BLaER1 (cell line): ENCODE data around the gene DGKB.

Experiments
- H3K27ac ChIP-seq: shearing (Covaris generic); formaldehyde crosslinking; 2 replicates; pipeline ENCODE4 v1.8.1; 2022
- H3K27me3 ChIP-seq: shearing (Covaris generic); formaldehyde crosslinking; 2 replicates; pipeline ENCODE4 v1.8.1; 2022
- H3K36me3 ChIP-seq: shearing (Covaris generic); formaldehyde crosslinking; 2 replicates; pipeline ENCODE4 v1.8.1; 2022
- H3K4me1 ChIP-seq: shearing (Covaris generic); formaldehyde crosslinking; 2 replicates; pipeline ENCODE4 v1.8.1; 2022
- H3K4me2 ChIP-seq: shearing (Covaris generic); formaldehyde crosslinking; 2 replicates; pipeline ENCODE4 v1.8.1; 2022
- H3K4me3 ChIP-seq: shearing (Covaris generic); formaldehyde crosslinking; 2 replicates; pipeline ENCODE4 v1.8.1; 2022
- H3K9ac ChIP-seq: shearing (Covaris generic); formaldehyde crosslinking; 2 replicates; pipeline ENCODE4 v1.8.1; 2022
- H3K9me3 ChIP-seq: shearing (Covaris generic); formaldehyde crosslinking; 2 replicates; pipeline ENCODE4 v1.8.1; 2022
- H4K20me1 ChIP-seq: shearing (Covaris generic); formaldehyde crosslinking; 2 replicates; pipeline ENCODE4 v1.8.1; 2022
- Cebpa-rat ChIP-seq: shearing (Covaris generic); IDR thresholded peaks from 2 replicates; pipeline ENCODE4 v1.8.1; 2022

Gene DGKB

DNA sequence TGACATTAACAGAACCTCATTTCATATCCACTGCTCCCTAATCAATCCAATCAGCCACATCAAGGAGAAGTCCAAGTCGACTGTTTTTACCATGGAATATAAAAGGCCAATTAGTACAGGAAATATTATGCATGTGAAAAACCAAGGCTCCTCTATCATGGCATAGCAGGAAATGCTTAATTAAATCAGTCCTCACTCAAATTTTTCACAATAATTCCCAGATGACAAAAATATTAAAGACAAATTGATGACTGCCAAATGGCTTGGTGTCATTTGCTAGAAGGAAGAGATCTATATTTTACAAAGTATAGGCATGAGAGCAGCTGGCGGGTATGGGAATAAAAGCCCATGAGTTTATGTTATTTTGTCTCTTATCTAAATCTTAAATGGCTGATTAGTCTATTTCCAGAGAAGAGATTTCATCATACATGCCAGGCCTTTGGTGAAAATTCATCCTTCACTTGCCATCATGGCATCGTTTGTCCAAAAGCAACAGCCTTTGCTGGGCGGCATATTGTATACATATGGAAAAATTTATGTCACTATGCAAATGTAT is 219.6 kb downstream of the DGKB start:
- Histone ChIP-seq H3K9me3 (no peaks in the 10 kb centered on the region), H3K4me3 (no peak overlapping the region), H3K4me1 (no peaks in the 10 kb centered on the region), H3K27me3 (no peaks in the 10 kb centered on the region), H3K36me3 (no peaks in the 10 kb centered on the region), H3K27ac (no peak overlapping the region), H3K4me2 (no peak overlapping the region), H4K20me1 (no peaks in the 10 kb centered on the region), H3K9ac (no peak overlapping the region)
- TF ChIP-seq Cebpa-rat: no peak

DNA sequence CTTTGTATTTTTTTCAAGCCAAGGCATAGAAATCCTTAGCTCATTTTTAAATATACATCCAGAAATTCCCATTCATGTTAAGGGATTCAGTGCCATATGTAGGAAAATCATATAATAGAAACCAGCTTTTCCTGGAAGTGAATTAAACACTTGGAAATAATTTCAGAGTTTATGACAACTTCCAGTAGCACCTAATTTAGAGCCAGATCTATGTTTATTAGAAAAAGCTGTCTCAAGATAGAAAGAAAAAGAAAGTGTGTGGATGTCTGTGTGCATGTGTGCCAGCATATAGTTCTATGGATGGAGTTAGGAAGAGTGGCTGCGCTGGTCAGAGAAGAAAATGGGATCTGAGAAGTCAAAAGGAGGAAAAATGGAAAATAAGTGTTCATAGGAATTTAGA is 225.7 kb downstream of the DGKB start:
- Histone ChIP-seq H3K9me3 (no peaks in the 10 kb centered on the region), H3K4me3 (no peak overlapping the region), H3K9ac (no peak overlapping the region), H3K27ac (no peak overlapping the region), H3K4me1 (no peaks in the 10 kb centered on the region), H3K4me2 (no peak overlapping the region), H3K36me3 (no peaks in the 10 kb centered on the region), H3K27me3 (no peaks in the 10 kb centered on the region), H4K20me1 (no peaks in the 10 kb centered on the region)
- TF ChIP-seq Cebpa-rat: no peak

DNA sequence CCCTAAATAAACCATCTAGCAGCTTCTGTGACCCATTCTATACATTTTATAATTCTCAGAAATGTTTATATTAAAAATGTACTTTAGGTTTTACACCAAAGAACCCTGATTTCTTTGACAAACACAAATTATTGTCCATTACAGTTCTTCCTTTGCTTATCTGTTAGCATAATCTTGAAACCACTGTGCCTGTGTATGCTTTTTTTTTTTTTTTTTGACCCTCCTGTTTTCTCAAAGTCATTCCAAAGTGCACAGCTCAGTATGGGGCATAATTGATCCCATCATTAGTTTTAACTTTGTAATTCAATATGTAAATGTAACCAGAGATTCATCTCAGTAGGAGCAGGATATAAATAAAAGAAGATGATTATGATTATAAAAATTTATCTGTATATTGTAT is 229.3 kb downstream of the DGKB start:
- Histone ChIP-seq H3K9me3 (no peaks in the 10 kb centered on the region), H3K27ac (no peak overlapping the region), H3K9ac (no peak overlapping the region), H3K36me3 (no peaks in the 10 kb centered on the region), H4K20me1 (no peaks in the 10 kb centered on the region), H3K4me2 (no peak overlapping the region), H3K4me1 (no peaks in the 10 kb centered on the region), H3K27me3 (no peaks in the 10 kb centered on the region), H3K4me3 (no peak overlapping the region)
- TF ChIP-seq Cebpa-rat: no peak

DNA sequence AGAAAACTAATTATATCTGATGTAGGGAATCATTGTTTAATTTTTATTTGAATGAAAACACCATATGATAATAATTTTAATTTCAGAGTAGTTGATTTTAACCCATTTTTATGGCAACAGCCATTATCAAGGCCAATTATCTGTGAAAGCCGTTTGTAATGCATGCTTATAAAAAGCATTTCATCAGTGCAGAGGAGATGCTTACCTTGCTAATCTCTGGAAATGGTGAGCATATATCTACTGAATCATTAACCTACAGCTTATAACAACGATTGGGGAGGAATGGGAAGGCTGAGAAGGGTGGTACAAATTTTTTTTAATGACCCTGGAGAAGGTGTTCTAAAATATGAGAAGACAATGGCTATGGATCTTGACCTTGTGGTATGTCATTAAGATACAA is 235.6 kb downstream of the DGKB start:
- TF ChIP-seq Cebpa-rat: no peak
- H4K20me1 ChIP-seq: no peaks in the 10 kb centered on the region
- H3K9ac ChIP-seq: no peak overlapping the region
- no peaks in the 10 kb centered on the region for H3K9me3 ChIP-seq
- no peak overlapping the region for H3K4me2 ChIP-seq
- no peaks in the 10 kb centered on the region for H3K27me3 ChIP-seq
- H3K36me3 ChIP-seq: no peaks in the 10 kb centered on the region
- no peak overlapping the region for H3K27ac ChIP-seq
- H3K4me1 ChIP-seq: no peaks in the 10 kb centered on the region
- H3K4me3 ChIP-seq: no peak overlapping the region

DNA sequence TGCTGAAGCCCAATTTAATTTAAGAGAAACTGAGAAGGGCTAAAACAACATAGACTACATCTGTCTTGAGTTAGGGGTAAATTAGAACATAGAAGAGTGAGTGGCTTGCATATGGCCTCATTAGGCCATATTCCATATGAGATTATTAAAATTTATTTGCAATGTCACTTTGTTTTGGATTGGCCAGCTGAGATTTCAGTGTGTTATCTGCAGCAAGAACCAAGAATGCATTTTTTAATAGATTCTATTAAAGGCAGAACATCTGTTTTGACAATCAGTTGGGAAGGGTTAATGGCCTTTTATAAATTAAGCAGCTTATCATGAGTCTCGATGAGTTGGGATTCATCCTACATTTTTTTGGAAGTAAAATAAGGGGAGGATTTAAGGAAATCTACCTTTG is 236.2 kb downstream of the DGKB start:
- no peaks in the 10 kb centered on the region for H4K20me1 ChIP-seq
- no peak overlapping the region for H3K27ac ChIP-seq
- no peak for TF ChIP-seq Cebpa-rat
- no peaks in the 10 kb centered on the region for H3K4me1 ChIP-seq
- no peak overlapping the region for H3K9ac ChIP-seq
- H3K4me3 ChIP-seq: no peak overlapping the region
- H3K4me2 ChIP-seq: no peak overlapping the region
- H3K27me3 ChIP-seq: no peaks in the 10 kb centered on the region
- no peaks in the 10 kb centered on the region for H3K9me3 ChIP-seq
- H3K36me3 ChIP-seq: no peaks in the 10 kb centered on the region

DNA sequence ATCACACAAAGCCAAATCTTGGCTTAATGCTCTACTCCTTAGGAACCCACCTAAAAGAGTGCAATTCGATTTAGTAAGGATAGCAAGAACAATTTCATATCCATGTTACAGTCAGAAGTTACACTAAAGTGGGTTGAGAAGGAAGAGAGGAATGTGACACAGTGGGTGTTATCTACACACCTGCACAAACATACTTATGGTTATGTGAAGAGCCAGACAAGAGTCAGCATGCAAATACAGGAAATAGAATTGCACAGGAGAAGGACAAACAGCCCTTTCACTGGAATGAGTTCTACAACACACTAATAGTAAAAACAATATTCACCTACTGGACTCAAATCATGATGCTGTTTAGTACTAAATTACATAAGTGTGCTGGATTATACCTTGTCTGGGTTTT is 262.8 kb downstream of the DGKB start:
- Histone ChIP-seq H3K4me3 (no peak overlapping the region), H3K9ac (no peak overlapping the region), H3K4me2 (no peak overlapping the region), H3K9me3 (peaks cover 9% of the 10 kb centered on the region), H3K27me3 (no peaks in the 10 kb centered on the region), H3K36me3 (no peaks in the 10 kb centered on the region), H3K4me1 (no peaks in the 10 kb centered on the region), H4K20me1 (no peaks in the 10 kb centered on the region), H3K27ac (no peak overlapping the region)
- TF ChIP-seq Cebpa-rat: no peak

DNA sequence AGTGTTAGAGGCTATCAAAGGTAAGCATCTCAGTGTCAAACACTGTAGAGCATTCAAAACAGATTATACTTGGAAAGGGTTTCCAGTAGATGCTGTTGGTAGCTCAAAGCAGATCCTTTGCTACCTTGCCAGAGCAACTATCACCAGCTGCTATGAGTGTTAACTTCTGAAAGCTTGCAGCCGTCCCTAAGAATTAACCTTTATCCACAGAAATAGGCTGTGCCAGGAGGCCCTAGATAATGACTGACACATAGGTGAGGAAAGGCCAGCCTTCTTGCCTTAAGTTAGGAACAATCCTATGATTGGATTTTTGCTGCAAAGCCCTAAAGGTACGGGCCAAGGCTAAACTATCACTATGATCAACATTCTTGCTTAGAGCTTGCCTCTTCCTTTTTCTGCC is 263.2 kb downstream of the DGKB start:
- Histone ChIP-seq H3K4me2 (no peak overlapping the region), H3K27me3 (no peaks in the 10 kb centered on the region), H3K4me1 (no peaks in the 10 kb centered on the region), H3K9ac (no peak overlapping the region), H3K4me3 (no peak overlapping the region), H3K9me3 (peaks cover 7% of the 10 kb centered on the region), H4K20me1 (no peaks in the 10 kb centered on the region), H3K27ac (no peak overlapping the region), H3K36me3 (no peaks in the 10 kb centered on the region)
- TF ChIP-seq Cebpa-rat: no peak

DNA sequence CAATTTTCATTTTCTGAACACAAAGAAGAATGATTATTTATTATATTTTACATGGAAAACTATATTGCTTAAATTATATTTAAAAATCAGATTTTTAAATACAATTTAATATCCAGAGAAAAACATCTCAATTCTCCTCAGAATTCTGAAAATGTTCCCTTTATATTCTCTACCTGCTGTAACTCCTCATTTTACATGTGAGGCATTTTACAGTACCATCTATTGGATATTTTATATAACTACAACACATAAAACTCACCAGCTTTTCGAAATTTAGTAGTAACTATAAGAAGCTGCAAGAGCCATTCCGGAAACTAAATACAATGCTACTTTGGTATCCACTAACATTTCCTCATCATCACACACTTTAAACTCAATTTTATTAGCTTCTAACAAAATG is 264.6 kb downstream of the DGKB start:
- no peak overlapping the region for H3K9ac ChIP-seq
- H3K9me3 ChIP-seq: no peaks in the 10 kb centered on the region
- H3K36me3 ChIP-seq: no peaks in the 10 kb centered on the region
- H4K20me1 ChIP-seq: no peaks in the 10 kb centered on the region
- no peak for TF ChIP-seq Cebpa-rat
- no peak overlapping the region for H3K4me3 ChIP-seq
- no peaks in the 10 kb centered on the region for H3K4me1 ChIP-seq
- H3K27me3 ChIP-seq: no peaks in the 10 kb centered on the region
- H3K27ac ChIP-seq: no peak overlapping the region
- H3K4me2 ChIP-seq: no peak overlapping the region

DNA sequence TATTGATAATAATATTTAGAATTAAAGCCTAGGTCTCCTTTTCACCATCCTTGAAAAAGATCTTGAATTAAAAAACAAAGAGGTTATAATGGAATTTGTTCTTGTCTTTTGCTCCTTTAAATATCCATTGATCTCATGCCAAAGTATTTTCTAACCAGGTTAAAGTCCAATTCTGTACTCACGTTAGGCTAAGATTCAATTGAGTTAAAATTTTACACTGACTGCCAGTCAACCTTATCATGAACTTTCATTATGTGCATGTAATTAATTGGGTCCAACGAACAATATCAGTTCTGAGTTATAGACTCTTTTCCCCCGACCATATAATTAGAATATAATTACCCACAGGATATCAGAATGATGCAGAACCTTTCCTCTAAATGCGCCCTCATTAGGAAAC is 266.6 kb downstream of the DGKB start:
- no peaks in the 10 kb centered on the region for H3K4me1 ChIP-seq

DNA sequence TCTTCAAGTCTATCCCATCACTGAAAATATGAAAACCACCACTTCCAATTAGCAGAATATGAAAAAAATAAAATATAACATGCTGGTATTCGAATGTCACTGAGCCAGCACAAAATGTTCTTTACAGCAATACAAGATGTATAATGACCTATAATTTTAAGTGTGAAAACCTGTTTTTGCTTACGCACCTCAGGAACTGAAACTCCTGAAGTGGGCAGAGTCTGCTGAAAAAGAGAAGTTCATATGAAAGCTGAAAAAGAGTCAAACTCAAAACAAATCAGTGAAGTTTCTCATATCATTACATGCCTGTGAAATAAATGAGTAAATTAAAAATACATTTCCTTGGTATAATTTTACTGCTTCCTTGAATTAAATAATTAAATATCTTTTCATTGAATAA is 272.5 kb downstream of the DGKB start:
- Histone ChIP-seq H3K9me3 (no peaks in the 10 kb centered on the region), H4K20me1 (no peaks in the 10 kb centered on the region), H3K4me3 (no peak overlapping the region), H3K27ac (no peak overlapping the region), H3K36me3 (no peaks in the 10 kb centered on the region), H3K9ac (no peak overlapping the region), H3K4me2 (no peak overlapping the region), H3K27me3 (no peaks in the 10 kb centered on the region), H3K4me1 (no peaks in the 10 kb centered on the region)
- no peak for TF ChIP-seq Cebpa-rat

More for the DNA sequence above, 266.6 kb downstream of the DGKB start:
- Histone ChIP-seq H3K36me3 (no peaks in the 10 kb centered on the region), H3K27ac (no peak overlapping the region), H3K27me3 (no peaks in the 10 kb centered on the region), H3K9me3 (no peaks in the 10 kb centered on the region), H3K4me2 (no peak overlapping the region), H3K9ac (no peak overlapping the region), H3K4me3 (no peak overlapping the region), H4K20me1 (no peaks in the 10 kb centered on the region)
- no peak for TF ChIP-seq Cebpa-rat

DNA sequence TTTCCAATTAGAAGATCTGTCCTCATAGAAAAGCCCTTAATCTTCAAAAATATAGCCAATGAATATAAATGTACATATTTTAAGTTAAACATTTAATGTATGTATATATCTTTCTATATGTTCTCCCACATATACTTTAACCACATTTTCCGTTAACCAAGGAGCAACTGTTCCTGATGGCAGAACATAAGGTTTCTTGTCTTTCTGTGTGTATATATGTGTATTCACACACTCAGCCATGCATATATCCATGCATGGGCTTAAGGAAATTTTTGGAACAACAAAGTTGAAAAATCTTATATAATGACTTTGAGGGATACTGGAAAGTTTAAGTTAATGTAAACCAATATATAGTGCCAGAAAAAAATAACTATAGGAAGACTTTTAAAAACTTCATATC is 274.0 kb downstream of the DGKB start:
- no peaks in the 10 kb centered on the region for H3K36me3 ChIP-seq
- H3K4me3 ChIP-seq: no peak overlapping the region
- no peaks in the 10 kb centered on the region for H3K9me3 ChIP-seq
- H3K4me2 ChIP-seq: no peak overlapping the region
- TF ChIP-seq Cebpa-rat: no peak
- H3K4me1 ChIP-seq: no peaks in the 10 kb centered on the region
- no peak overlapping the region for H3K9ac ChIP-seq
- H4K20me1 ChIP-seq: no peaks in the 10 kb centered on the region
- H3K27ac ChIP-seq: no peak overlapping the region
- no peaks in the 10 kb centered on the region for H3K27me3 ChIP-seq
